ENCODE results near the gene ANKRD50. TPM values are rescaled to one million over a fixed set of nuclear protein-coding genes. Genes with fewer than 3 reads are reported as not detected.

Gene ANKRD50
- total and polyA plus RNA-seq, 9 of the 15 experiments (the other 6 are each of a cell fraction or from before 2014, with no cell fraction given) = 2.0 to 8.0 (median 6.2) TPM

GRCh38 chr4:124712372-124713184 is at the start of gene ANKRD50 (continued):
- no peak for TF ChIP-seq RFX1 (IDR thresholded peaks at IDR 0.05)
- TF ChIP-seq, protein P1, sequence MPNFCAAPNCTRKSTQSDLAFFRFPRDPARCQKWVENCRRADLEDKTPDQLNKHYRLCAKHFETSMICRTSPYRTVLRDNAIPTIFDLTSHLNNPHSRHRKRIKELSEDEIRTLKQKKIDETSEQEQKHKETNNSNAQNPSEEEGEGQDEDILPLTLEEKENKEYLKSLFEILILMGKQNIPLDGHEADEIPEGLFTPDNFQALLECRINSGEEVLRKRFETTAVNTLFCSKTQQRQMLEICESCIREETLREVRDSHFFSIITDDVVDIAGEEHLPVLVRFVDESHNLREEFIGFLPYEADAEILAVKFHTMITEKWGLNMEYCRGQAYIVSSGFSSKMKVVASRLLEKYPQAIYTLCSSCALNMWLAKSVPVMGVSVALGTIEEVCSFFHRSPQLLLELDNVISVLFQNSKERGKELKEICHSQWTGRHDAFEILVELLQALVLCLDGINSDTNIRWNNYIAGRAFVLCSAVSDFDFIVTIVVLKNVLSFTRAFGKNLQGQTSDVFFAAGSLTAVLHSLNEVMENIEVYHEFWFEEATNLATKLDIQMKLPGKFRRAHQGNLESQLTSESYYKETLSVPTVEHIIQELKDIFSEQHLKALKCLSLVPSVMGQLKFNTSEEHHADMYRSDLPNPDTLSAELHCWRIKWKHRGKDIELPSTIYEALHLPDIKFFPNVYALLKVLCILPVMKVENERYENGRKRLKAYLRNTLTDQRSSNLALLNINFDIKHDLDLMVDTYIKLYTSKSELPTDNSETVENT (CRISPR knock-in tag; IDR thresholded peaks at IDR 0.05) = no peak
- peak; percentile 67; the same call in 1 of the 2 replicates for TF ChIP-seq RB1 (IDR thresholded peaks at IDR 0.05; ENCODE audit: low read depth)
- no peak for TF ChIP-seq SETDB1 (IDR thresholded peaks at IDR 0.05; ENCODE audit: low read length)
- no peak; the same call in 1 of the 2 replicates for TF ChIP-seq ZNF740 (CRISPR knock-in tag; IDR thresholded peaks at IDR 0.05)
- TF ChIP-seq ZNF740 (tag; IDR thresholded peaks at IDR 0.05) = peak in 1 of 2 experiments; percentile 37; a peak in 1 of 4 replicates
- no peak for TF ChIP-seq PHF21A (IDR thresholded peaks at IDR 0.05; ENCODE audit: borderline replicate concordance, low read depth)
- peak in 1 of 3 experiments; percentile 56 for TF ChIP-seq YY1 (IDR thresholded peaks at IDR 0.05; ENCODE audit: borderline replicate concordance in 1 of 3, control insufficient read depth in 1 of 3, extremely low read depth in 1 of 3, insufficient read depth in 3 of 3, insufficient read length in 1 of 3, insufficient replicate concordance in 2 of 3, low read depth in 1 of 3, low read length in 2 of 3)
- no peak for TF ChIP-seq SFPQ (IDR thresholded peaks at IDR 0.05; ENCODE audit: low read depth, low read length)
- TF ChIP-seq VEZF1 (CRISPR knock-in tag; IDR thresholded peaks at IDR 0.05) = peak; percentile 97
- TF ChIP-seq, protein P2, sequence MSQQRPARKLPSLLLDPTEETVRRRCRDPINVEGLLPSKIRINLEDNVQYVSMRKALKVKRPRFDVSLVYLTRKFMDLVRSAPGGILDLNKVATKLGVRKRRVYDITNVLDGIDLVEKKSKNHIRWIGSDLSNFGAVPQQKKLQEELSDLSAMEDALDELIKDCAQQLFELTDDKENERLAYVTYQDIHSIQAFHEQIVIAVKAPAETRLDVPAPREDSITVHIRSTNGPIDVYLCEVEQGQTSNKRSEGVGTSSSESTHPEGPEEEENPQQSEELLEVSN (IDR thresholded peaks at IDR 0.05; ENCODE audit: borderline replicate concordance in 1 of 2, extremely low read depth in 1 of 2, insufficient read depth in 1 of 2, insufficient read length in 1 of 2, low read depth in 1 of 2, low read length in 1 of 2, poor library complexity in 1 of 2, severe bottlenecking in 1 of 2) = peak in 1 of 2 experiments; percentile 68
- no peak for TF ChIP-seq POU5F1 (IDR thresholded peaks at IDR 0.05; ENCODE audit: borderline replicate concordance, low read depth, low read length, partially characterized antibody)
- TF ChIP-seq ASH1L (IDR thresholded peaks at IDR 0.05; ENCODE audit: borderline replicate concordance, low read depth, partially characterized antibody) = no peak
- TF ChIP-seq, protein P3, sequence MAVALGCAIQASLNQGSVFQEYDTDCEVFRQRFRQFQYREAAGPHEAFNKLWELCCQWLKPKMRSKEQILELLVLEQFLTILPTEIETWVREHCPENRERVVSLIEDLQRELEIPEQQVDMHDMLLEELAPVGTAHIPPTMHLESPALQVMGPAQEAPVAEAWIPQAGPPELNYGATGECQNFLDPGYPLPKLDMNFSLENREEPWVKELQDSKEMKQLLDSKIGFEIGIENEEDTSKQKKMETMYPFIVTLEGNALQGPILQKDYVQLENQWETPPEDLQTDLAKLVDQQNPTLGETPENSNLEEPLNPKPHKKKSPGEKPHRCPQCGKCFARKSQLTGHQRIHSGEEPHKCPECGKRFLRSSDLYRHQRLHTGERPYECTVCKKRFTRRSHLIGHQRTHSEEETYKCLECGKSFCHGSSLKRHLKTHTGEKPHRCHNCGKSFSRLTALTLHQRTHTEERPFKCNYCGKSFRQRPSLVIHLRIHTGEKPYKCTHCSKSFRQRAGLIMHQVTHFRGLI (CRISPR knock-in tag; IDR thresholded peaks at IDR 0.05) = no peak
